Stimulated activated CD4-positive, alpha-beta T cell treated with anti-CD3 and anti-CD28 coated beads, Interleukin-2, amount 100 ng/mL, for 48 hours (primary cell): ENCODE results near the gene WIPF3.

Experiments used
- DNase-seq, 2 donors: peaks; one replicate each; pipeline ENCODE4 v3.0.0-alpha.2; 2020

Gene WIPF3

DNA sequence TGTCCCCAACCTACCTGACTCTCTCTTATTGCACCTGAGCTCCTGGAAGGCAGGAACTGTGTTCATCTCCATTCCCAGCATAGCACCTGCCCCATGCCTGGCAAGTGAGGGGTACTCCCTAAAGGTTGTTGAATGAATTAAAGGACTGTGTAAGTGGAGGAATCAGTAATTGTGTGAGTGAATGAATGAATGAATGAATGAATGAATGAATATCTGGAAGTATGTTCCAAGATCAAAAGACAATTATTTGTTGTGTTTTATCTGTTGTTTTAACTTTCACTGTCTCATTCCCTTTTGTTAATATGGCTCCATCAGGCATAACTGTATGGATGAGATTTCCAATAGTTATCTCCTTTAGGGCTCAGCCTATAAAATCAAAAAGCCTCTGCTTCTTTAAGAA, 4.0 kb downstream of the WIPF3 start:
- no peak for DNase-seq

DNA sequence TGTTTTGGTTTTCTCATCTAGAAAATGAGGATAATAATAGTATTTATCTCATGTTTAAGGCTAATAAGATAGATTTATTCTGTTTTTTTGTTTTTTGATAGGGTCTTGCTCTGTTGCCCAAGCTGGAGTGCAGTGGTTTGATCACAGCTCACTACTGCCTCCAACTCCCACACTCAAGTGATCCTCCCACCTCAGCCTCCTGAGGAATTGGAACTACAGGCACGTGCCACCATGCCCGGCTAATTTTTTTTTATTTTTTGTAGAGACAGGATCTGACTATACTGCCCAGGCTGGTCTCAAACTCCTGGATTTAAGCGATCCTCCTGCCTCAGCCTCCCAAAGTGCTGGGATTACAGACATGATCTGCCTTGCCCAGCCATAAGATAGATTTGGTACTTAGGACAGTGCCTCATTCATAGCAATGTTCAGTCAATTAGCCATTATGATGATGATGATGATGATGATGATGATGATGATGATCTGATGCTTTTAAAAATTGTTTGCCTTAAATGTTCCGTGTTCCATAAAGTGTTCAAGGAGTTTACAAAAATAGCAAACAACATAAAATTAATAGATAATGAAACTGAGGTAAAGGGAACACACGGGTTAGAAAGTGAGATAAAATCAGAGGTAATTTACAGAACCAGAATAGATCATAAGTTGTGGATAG, 4.6 kb downstream of the WIPF3 start:
- no peak for DNase-seq

DNA sequence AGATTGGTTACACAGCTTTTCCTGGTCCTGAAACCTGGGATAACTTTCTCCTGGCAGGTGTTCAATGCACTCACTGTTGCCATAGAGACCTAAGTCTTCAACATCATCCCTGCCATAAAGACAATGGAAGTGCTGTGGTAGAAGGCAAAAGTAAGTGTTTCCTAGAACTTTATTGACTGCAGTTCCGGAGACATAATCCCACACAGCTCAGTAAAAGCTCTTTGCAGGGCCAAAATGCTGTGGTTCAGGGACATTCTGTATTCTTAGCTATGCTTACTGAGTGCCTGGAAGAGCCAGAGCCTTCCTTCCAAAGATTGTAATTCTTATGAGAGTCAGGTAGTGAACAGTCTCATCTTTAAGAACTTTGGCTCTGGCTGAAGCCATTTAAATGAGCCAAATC, 5.3 kb downstream of the WIPF3 start:
- no peak for DNase-seq

DNA sequence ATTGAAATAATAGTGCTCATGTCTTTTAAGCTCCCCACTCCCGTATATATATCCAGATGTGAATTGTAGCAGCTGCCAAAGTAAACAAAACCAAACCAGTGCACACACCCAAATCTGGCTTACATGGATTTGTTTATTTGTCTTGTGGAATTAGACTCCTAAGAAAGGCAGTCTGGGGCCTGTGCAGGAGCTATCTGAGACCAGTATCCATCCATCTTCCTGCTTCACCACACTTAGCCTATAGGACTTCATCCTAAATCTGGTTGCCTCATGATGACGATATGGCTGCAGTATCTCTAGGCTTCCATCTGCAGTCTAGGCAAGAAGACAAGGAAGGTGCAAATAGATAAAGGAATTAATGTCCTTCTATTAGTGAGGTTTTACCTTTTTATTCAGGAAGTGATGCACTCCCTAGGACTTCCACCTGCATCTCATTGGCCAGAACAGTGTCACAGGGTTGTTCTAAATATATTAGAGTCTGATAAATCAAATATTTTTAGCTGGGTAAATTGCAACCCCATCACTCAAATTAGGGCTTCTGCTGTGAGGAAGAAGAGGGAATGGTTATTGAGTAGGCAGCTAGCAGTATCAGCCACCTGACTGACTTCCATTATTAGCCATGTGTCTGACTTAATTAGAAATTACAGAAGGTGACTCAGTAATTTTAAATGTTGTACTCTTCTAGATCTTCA, 6.0 kb downstream of the WIPF3 start:
- DNase-seq: no peak

DNA sequence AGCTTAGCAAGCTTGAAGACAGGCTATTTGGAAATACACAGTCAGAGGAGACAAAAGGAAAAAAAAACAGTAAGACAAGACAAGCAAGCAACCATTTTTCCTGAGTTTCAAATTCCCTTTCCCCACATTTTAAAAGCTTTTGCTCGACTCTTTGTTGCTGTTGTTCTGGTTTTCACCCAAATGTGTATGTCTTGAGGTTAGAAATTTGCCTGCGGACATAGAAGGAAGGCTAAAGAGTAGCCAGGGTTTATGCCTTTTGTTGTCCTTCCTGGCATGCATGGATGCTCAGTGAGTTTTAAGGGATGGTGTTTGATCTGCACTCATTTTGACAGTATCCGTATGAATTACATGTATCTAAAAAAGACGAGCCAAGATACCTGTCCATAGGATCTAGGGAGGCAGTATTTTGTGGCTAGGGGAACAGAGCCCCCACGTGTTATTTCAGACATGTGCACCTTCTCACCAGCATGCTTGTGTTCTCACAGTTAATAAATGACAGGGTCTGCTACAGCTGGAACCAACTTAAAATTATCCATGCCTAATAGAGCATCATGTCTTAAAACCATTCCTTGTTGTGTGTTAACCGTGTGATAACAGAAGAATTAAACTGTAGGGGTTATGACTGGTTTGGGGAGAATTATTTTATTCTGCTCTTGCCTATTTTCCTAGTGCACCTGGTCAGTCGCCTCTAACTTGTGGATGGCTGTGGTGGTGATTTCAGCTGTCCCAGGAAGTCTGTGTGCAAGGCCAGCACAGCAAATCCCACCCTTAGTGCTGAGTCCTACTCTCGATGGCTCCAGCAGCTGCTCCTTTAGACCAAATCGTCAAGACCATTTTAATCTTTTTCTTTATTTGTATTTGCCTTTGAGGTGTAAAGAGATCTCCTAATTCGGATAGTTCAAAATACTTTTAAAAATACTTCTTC, 9.1 kb downstream of the WIPF3 start:
- no peak for DNase-seq

DNA sequence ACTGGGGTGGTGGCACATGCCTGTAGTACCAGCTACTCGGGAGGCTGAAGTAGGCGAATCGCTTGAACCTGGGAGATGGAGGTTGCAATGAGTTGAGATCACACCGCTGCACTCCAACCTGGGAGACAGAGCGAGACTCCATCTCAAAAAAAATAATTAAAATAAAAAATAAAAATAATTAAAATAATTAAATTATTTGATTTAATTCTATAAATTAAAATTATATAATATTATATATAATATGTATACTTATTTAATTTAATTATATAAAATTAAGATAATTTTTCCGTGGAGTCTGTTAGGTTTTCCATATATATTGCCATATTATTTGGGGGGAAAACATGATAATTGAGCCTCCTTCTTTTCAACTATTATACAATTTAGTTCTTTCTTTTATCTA, 12.0 kb downstream of the WIPF3 start:
- DNase-seq: no peak

DNA sequence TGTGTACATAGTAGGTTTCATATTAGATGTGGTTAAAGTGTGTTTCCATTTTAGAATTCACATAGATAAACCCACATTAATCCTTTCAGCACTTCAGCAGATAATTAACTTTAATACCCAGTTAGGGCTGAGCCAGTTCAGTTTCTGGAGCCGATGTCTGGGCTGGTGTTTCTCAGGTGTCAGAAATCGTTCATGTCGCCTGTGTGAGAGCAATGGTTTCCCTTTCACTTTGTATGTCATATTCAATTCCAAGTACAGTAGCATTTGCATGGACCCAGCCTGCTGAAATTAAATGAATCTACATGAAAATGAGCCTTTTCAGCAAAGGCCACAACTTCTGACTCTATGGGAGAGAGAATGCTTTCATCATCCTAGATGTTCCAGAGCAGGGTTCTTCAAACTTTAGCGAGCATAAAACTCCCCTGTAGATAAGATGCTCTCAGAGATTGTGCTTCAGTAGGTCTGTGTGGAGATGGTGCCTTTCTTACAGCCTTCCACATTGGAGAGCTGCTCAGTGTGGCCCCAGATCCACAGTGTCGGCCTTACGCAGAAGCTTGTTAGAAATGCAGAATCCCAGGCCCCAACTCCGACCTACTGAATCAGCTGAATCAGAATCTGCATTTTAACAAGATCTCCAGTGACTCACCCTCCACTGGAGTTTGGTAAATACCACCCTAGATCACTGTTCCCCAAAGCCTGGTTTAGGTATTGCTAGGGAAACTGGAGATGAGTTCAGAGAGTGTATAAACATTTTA, 19.6 kb downstream of the WIPF3 start:
- DNase-seq: no peak

DNA sequence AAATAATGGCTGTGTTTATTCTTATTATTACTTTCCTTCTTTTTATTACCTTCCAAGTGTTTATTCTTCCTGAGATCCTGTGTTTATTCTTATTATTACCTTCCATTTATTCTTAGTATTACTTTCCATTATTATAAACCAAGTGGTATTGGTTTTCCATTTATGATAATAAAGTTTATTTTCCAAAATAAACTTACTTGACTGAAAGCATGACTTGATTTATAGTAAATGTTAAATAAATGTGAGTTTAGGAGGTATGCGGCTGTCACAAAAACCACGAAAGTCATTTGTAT, 20.2 kb downstream of the WIPF3 start:
- no peak for DNase-seq

DNA sequence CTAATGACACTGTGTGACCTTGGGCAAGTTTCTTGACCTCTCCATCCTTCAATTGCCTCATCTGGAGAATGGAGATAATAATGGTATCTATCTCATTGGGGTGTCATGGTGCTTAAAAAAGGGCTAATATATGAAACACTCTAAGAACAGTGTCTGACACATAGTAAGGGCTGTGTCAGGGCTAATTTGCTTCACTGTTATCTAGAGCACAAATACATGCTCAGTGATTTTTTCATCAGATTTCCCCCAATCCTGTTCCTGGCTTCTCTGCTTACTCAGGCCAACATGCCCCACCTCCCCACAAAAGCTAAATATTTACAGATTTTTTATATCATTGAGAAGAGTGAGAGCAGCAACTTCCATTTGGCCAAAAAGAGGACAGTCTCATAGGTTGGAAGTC, 20.6 kb downstream of the WIPF3 start:
- no peak for DNase-seq

DNA sequence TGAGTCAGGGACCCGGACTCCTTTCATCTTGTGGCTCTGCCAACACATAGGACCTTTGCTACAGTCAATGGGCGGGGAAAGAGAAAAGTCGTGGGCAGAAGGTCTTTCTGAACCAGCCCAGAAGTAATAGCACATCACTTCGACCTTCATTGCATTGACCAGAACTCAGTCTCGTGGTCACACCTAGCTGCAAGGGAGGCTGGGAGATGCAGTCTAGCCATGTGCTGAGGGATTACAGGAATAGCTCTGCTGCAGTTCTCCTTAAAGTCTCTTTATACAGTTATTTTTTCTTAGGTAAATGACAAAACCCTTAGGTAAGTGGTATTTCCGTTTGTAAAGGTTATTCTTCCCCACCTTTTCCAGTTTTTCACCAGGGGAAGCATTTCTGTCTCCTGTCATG, 25.4 kb downstream of the WIPF3 start:
- no peak for DNase-seq

DNA sequence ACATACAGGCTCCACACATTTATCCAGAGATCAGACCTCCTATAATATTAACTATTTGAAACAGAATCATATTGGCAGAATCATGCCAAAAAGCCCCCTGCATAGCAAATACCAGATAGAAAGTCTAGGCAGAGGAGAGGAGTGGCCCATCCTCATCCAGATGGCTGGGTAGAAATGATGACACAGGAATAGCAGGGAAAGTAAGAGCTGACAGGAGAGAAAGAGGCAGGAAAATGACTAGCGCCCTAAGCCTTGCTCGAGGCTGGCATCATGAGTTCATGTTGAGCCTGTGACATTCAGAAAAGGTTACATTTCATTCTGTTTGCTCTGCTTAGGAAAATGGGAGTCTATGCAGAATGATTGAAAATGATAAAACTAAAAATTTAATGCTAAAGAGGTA, 27.6 kb downstream of the WIPF3 start:
- DNase-seq: no peak

DNA sequence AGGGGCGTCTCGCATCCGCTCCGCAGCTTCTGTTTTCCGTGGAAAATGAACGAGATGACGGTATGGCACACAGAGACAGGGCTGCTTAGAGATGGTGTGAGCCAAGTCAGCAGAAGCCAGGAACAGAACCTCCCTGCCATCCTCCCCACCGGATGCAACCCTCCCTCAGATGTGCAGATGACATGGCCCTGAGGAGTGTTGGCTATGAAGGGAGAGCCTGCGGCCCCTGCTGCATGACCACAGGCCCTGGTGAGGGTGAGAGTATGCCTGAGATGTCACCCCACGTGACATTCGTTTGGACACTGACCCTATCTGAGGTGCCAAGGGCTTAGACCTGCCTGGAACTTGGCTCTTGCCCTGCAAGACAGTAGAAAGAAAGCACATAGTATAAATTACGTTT, 29.4 kb downstream of the WIPF3 start:
- DNase-seq: no peak

DNA sequence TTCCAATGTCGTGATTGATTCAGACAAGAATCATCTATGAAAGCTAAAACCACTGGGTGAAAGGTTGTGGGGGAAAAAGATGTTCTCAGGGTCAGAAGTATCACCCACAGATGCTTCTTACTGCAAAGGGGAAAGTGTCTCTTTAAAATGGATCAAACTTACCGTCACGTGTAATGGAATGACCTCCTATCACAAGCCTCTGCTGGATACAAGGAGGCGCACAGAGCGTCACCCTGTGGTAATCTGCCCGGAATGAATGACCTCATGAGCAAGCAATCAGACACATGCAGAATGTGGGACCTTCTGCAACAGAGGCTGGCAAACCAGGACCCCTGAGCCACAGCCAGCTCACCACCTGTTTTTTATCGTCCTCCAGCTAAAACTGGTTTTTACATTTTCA, 33.0 kb downstream of the WIPF3 start:
- no peak for DNase-seq

DNA sequence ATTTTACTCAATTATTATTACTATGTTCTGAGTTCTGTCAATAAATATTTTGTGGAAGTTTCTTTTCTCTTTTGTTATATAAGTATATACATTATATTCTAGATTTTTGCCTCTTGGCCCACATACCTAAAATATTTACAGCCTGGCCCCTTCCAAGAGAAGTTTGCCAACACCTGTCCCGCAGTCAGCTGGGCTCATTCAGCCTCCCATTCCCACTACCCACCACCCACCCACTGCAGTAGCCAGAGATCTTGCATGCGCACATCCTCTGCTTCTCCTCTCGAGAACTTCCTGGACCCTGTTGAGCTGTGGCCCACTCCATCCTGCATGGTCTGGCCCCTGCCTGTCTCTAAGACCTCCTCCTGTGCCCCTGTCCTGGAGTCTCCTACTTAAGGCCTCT, 33.6 kb downstream of the WIPF3 start:
- DNase-seq: no peak

DNA sequence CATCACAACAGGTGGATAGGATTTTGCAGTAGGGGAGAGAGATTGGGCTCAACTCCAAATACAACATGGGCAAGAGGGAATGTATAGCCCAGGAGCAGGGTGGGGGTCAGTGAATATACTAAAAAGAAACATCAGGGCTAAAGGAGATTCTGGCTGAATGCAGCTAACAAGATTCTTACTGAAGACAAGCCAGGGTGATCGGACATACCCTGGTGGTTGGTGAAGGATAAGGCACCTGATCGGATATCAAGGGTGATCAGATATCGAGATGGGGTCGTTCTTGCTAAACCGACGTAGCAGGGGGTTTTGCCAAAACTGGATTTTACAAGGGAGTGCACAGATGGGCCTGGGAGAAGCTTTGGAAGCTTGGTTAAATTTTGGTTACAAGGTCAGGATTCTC, 34.4 kb downstream of the WIPF3 start:
- DNase-seq: no peak

DNA sequence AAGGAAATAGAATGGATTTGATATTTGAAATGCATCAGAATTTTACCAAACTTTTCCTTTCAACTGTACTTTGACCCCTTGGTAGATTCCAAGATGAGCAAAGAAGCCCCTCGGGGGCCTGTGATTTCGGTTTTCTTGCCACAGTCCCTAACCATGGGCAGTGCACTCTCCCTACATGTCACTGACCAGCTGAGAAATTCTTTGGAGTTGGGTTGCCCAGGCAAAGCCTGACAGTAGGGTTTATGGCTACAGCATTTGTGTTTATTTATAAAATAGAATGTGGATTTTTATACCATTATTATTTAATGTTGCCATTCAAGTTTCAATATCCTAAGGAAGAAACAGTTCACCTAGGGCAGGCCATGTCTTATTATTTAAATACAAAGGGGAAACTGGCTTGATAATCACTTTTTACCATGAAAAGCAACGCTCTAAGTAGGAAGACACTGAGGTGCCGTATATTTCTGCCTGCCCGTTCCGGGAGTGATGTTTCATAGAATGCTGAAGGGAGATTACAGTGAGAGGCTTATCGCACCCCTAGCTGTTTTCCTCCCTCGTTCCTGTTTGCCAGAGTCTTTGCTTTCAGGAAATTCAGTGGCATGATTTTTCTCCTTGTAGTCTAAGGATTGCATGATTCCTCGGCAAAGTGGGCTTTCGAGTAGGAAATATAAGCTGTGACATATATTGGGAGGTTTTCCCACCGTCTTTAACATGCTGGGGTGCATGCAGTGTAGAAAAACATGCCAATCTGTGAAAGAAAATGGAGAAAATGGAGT, 35.8 kb downstream of the WIPF3 start:
- DNase-seq: no peak

DNA sequence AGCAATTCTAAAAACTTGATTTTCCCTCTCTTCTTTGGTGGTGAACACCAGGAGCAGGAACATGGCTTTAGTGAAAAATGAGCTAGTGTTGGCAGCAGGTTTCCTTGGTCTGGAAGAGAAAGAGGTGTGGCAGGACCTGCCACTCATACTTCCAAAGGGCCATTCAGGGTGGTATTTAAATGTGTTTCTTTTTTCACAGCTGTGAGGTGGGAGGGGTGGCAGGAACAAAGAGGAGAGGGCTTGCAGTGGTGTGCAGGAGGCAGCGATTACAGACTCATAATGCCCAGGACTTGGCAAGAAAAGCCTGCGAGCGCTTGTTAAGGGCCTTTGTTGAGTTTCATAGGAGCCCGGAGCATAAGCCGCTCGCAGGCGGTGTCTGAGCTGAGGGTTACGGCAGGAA, 36.8 kb downstream of the WIPF3 start:
- DNase-seq: no peak

DNA sequence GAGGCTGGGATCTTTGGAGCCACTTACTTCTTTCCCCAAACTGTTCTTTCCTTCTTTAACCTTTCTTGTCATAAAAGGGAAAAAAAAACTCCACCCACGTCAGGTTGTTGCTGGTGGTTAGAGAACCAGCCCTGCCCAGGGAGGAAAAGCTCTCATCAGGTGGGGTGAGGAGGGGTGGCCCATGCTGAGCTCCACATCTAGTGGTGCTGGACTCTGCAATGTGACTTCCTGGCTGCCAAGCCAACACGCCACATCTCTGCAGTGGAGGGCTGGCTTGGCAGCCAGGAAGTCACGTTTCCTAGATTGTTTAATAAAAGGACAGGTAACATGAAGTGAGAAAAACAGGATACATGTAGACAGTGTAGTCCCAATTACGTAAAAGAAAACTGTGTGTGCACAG, 37.4 kb downstream of the WIPF3 start:
- no peak for DNase-seq

DNA sequence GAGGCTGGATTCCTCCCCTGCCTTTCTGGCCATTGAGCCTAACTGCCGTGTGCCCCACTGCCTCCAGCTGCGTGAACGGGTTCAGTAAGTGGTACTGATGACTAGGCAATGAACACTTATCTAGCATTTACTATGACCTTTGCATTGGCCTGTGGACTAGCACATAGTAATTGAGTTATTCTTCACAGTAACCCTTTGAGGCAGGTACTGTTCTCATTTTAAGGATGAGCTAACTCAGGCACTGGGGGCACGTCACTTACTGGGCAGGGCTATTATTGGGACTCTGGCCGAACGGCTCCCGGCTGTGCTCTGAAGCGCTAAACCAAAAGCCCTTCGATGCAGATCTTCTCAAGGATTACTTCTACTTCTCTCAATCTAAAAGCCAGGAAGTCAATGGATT, 38.3 kb downstream of the WIPF3 start:
- no peak for DNase-seq

DNA sequence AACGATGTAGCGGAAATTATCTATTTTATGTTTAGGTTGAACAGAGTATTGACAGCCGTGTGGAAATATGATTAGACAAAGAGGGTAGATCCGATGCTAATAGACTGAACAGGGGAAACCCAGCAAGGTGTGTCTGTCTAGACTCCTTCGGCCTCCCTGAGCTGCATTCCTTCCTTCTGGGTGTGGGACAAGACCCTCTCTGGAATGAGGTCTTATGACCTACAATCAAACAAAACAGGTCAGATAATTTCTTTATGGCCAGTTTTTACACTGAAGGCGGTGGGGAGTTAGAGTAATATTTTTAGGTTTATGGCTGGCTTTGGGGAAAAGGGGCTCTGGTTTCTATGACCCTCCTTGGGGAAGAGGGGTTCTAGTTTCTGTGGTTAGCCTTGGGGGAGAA, 41.2 kb downstream of the WIPF3 start:
- DNase-seq: no peak

DNA sequence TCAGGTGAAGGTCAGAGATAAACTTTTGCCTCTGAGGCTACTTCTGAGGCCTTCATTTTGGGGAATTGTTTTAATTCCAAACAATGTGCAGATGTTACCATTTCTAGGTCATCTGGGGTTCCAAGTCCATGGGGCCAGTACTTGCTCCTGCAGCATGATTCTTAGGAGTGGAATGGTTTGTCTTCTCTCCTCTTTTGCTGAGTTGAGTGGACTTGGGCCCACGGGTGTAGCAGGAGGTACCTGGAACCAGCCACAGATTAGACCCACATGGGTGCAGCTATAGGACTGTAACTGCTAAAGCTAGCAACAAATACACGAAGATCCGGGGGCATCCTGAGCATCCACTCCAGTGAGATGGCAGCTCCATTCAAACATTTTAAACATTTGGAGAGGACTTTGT, 41.6 kb downstream of the WIPF3 start:
- no peak for DNase-seq

DNA sequence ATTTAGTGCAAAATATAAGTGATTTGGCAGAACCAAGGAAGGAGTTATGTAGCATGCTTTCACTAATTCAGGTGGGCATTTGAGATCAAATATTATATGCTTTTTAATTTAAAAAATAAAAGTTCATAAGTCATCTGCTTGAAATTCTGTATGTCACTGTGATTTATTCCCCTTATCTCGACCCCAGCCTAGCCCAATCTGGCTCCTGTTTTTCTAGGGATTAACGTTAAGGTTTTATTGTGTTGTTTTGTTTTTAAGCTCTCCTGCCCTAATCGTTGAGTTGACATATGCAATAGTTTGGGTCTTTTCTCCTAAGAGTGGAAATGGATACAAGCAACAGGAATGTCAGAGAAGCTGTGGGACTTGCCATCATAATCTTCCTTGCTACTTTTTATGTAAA, 42.6 kb downstream of the WIPF3 start:
- DNase-seq: no peak

DNA sequence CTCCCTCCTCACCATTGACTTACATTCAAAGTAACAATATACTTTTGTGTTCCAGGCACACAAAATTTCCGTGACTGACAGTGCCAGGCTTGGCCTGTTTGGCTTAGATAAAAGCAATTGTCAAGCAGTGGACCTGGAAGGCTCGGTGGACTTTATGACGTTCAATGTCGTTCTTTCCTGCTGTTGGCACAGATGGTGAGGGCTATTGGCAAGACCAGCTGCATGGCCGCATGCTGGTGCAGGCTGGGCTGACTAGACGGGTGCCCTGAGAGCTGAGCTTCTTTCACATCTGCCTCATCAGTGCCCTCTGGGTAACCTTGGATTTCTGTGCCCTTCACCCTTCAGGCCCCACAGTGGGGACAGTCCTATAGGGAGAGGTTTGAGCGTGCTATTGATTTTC, 45.2 kb downstream of the WIPF3 start:
- DNase-seq: no peak
